Measurements from ENCODE around the gene YIPF3. TPM values are rescaled to one million over a fixed set of nuclear protein-coding genes. Genes with fewer than 3 reads are reported as not detected.
A peak's percentile ranks its signal among the peaks of the same experiment; 100 is the strongest.

YIPF3 gene
- total RNA-seq, 3 donors from 2014 or later (not counting 1 experiment from before 2014, with no cell fraction given) = 59.3 to 78.4 (median 70.0) TPM

DNA sequence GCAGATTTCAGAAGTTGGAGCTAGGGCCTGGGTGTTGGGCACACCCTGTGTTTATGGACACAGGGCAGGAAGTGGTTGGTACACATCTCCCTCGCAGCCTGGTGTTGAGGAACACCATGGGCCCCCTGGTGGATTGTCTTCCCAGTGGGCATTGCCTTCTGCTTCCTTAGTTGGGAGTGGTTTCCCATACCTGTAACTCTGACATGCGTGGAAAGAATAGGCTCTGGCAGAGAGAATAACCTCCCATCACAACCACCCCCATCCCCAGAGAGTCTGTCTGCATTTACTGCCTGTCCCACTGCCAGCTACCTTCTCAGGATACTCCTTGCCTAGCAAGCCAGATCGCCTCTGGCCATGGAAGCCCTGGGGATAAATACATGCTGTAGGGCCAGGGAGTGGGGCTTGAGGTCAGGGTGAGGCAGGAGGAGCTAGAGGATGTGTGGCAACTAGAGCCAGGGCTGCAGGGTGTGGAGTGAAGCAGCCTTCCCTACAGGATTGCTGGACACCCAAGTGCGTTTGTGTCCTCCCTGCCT lies 21.3 kb downstream of the YIPF3 start:
- Histone ChIP-seq H3K27me3 (ENCODE audit: control insufficient read depth, insufficient read depth, low read length) (no peaks in the 10 kb centered on the region), H3K4me3 (ENCODE audit: low read length) (no peak overlapping the region), H3K4me1 (ENCODE audit: control insufficient read depth, insufficient read depth, low read length) (peaks cover 19% of the 10 kb centered on the region), H3K27ac (ENCODE audit: low read length) (no peak overlapping the region), H3K9me3 (ENCODE audit: control insufficient read depth, insufficient read depth, low read length) (no peaks in the 10 kb centered on the region), H3K36me3 (ENCODE audit: control insufficient read depth, insufficient read depth, low read length) (peaks cover 20% of the 10 kb centered on the region)
- WGBS (ENCODE audit: insufficient coverage) = 68% methylated on average over 4 of the region's 4 CpGs
- H3K36me3 Mint-ChIP-seq = no peaks in the 10 kb centered on the region
- no peaks in the 10 kb centered on the region for H3K27me3 Mint-ChIP-seq (ENCODE audit: low read depth in 2 of 2)
- H3K4me1 Mint-ChIP-seq = peaks cover 20% of the 10 kb centered on the region in 2 donors
- TF ChIP-seq, protein P1, sequence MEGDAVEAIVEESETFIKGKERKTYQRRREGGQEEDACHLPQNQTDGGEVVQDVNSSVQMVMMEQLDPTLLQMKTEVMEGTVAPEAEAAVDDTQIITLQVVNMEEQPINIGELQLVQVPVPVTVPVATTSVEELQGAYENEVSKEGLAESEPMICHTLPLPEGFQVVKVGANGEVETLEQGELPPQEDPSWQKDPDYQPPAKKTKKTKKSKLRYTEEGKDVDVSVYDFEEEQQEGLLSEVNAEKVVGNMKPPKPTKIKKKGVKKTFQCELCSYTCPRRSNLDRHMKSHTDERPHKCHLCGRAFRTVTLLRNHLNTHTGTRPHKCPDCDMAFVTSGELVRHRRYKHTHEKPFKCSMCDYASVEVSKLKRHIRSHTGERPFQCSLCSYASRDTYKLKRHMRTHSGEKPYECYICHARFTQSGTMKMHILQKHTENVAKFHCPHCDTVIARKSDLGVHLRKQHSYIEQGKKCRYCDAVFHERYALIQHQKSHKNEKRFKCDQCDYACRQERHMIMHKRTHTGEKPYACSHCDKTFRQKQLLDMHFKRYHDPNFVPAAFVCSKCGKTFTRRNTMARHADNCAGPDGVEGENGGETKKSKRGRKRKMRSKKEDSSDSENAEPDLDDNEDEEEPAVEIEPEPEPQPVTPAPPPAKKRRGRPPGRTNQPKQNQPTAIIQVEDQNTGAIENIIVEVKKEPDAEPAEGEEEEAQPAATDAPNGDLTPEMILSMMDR (IDR thresholded peaks at IDR 0.05) = no peak
- peak; percentile 61 to 77 (median 77) for ATAC-seq
- H3K27ac Mint-ChIP-seq = peak overlapping the region; percentile 48 to 80
- DNase-seq = peak in 1 of 2 donors; percentile 65
- peak overlapping the region; percentile 69 for H3K4me3 Mint-ChIP-seq
- intact Hi-C loops (cut with micrococcal nuclease) = no loop called here
- no peaks in the 10 kb centered on the region for H3K9me3 Mint-ChIP-seq

DNA sequence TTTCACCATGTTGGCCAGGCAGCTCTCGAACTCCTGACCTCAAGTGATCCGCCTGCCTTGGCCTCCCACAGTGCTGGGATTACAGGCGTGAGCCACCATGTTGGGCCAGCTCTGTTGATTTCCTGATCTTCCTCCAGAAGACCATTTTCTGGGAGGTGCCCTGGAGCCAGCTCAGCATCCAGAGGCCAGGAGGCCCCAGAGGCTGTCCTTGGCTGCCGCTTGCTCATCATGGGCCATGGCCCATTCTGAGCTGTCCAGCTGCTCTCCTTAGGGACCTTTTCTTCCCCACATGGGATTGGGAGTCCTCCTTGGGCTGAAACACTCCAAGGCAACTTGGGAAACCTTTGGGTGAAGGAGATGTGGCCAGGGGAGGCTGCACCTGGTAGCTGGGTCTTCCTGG lies 22.0 kb downstream of the YIPF3 start:
- Mint-ChIP-seq H3K27me3 (ENCODE audit: low read depth in 2 of 2) (no peaks in the 10 kb centered on the region), H3K36me3 (no peaks in the 10 kb centered on the region), H3K9me3 (no peaks in the 10 kb centered on the region), H3K4me1 (peaks cover 20 to 24% of the 10 kb centered on the region in 2 donors), H3K27ac (peak overlapping the region; percentile 48 to 80), H3K4me3 (peak overlapping the region; percentile 69)
- peaks cover 14% of the 10 kb centered on the region for H3K36me3 ChIP-seq (ENCODE audit: control insufficient read depth, insufficient read depth, low read length)
- TF ChIP-seq, protein P1 (IDR thresholded peaks at IDR 0.05) = no peak
- intact Hi-C loops (cut with micrococcal nuclease) = no loop called here
- H3K4me3 ChIP-seq (ENCODE audit: low read length) = no peak overlapping the region
- H3K4me1 ChIP-seq (ENCODE audit: control insufficient read depth, insufficient read depth, low read length) = peaks cover 19% of the 10 kb centered on the region
- no peak overlapping the region for H3K27ac ChIP-seq (ENCODE audit: low read length)
- WGBS (ENCODE audit: insufficient coverage) = 97% methylated on average over 4 of the region's 4 CpGs
- ATAC-seq (no peak), DNase-seq (no peak)
- no peaks in the 10 kb centered on the region for H3K27me3 ChIP-seq (ENCODE audit: control insufficient read depth, insufficient read depth, low read length)
- no peaks in the 10 kb centered on the region for H3K9me3 ChIP-seq (ENCODE audit: control insufficient read depth, insufficient read depth, low read length)

DNA sequence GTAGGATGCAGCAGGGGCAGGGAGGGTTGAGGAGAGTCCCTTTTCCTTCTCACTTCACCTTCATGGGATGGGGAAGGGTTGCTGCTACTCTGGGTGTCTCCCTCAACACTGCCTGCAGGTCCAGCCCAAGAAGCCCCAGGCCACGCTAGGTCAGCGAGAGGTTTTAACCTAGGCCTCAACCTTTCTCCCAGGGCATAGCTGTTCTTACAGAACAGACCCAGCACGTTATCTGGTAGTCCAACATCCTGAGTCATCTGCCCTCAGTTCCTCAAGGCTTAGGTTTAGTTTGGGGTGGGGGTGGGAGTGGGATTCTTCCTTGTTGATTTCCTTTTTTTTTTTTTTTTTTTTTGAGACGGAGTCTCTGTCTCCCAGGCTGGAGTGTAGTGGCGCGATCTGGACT lies 22.4 kb downstream of the YIPF3 start:
- Histone ChIP-seq H3K4me1 (ENCODE audit: control insufficient read depth, insufficient read depth, low read length) (peaks cover 19% of the 10 kb centered on the region), H3K36me3 (ENCODE audit: control insufficient read depth, insufficient read depth, low read length) (peaks cover 9% of the 10 kb centered on the region), H3K9me3 (ENCODE audit: control insufficient read depth, insufficient read depth, low read length) (no peaks in the 10 kb centered on the region), H3K27me3 (ENCODE audit: control insufficient read depth, insufficient read depth, low read length) (no peaks in the 10 kb centered on the region), H3K4me3 (ENCODE audit: low read length) (no peak overlapping the region), H3K27ac (ENCODE audit: low read length) (no peak overlapping the region)
- Mint-ChIP-seq H3K27me3 (ENCODE audit: low read depth in 2 of 2) (no peaks in the 10 kb centered on the region), H3K4me1 (peaks cover 20 to 25% of the 10 kb centered on the region in 2 donors), H3K36me3 (no peaks in the 10 kb centered on the region), H3K4me3 (no peak overlapping the region), H3K27ac (peak overlapping the region in 1 of 2 donors; percentile 47), H3K9me3 (no peaks in the 10 kb centered on the region)
- DNase-seq (no peak), ATAC-seq (no peak)
- WGBS (ENCODE audit: insufficient coverage) = 96% methylated on average over 5 of the region's 6 CpGs
- intact Hi-C loops (cut with micrococcal nuclease) = no loop called here
- TF ChIP-seq, protein P1 (IDR thresholded peaks at IDR 0.05) = no peak

DNA sequence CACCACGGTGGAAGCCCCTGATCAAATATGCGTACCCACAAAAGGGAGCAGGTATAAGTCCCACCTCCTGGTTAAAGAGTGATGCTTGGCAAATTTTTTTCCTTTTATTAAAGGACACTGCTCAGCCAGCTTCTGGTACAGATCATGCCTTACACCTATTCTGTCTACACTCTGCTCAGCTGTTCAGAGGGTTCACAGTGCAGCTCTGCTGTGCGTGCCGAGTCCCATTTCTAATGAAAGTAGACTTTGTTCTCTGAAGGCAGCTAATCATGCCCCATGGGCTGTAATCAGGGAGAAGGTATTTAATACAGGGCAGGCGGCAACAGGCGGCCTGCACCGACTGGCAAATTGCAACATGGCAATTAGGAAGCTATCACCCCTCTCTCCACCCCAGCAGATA lies 22.9 kb downstream of the YIPF3 start:
- H3K27me3 Mint-ChIP-seq (ENCODE audit: low read depth in 2 of 2) = no peaks in the 10 kb centered on the region
- H3K36me3 Mint-ChIP-seq = no peaks in the 10 kb centered on the region

More for the DNA sequence above, 22.9 kb downstream of the YIPF3 start:
- no peak for DNase-seq
- H3K4me3 ChIP-seq (ENCODE audit: low read length) = no peak overlapping the region
- H3K9me3 Mint-ChIP-seq = no peaks in the 10 kb centered on the region
- peaks cover 4% of the 10 kb centered on the region for H3K36me3 ChIP-seq (ENCODE audit: control insufficient read depth, insufficient read depth, low read length)
- ATAC-seq = no peak
- WGBS (ENCODE audit: insufficient coverage) = 100% methylated on average over 4 of the region's 7 CpGs
- TF ChIP-seq, protein P1 (IDR thresholded peaks at IDR 0.05) = no peak
- intact Hi-C loops (cut with micrococcal nuclease) = no loop called here
- no peaks in the 10 kb centered on the region for H3K9me3 ChIP-seq (ENCODE audit: control insufficient read depth, insufficient read depth, low read length)
- H3K4me3 Mint-ChIP-seq = peak overlapping the region; percentile 31
- H3K27ac Mint-ChIP-seq = peak overlapping the region in 1 of 2 donors; percentile 47
- no peak overlapping the region for H3K27ac ChIP-seq (ENCODE audit: low read length)
- no peaks in the 10 kb centered on the region for H3K27me3 ChIP-seq (ENCODE audit: control insufficient read depth, insufficient read depth, low read length)
- peaks cover 19% of the 10 kb centered on the region for H3K4me1 ChIP-seq (ENCODE audit: control insufficient read depth, insufficient read depth, low read length)
- peaks cover 20 to 29% of the 10 kb centered on the region in 2 donors for H3K4me1 Mint-ChIP-seq
